UCSD-AML1 (cell line): ENCODE data around the gene UBAP1.
"Not testable (repeated sequence)": the region's sequence is repeated elsewhere in the genome, so short reads cannot be mapped to it uniquely, and the experiment has no call there.

Source experiments
- DNase-seq: peaks from one replicate; lab custom pipeline; 2025; ENCODE audit not compliant: unreplicated experiment; lab: John Stamatoyannopoulos, UW

The UBAP1 gene

GRCh38 chr9:34179213-34180136, 632 bp downstream of the UBAP1 start:
- DNase-seq: no peak

- no peak for DNase-seq
Measured at GRCh38 chr9:34185778-34186551, 7.1 kb downstream of the UBAP1 start.

GRCh38 chr9:34187891-34188240, 9.0 kb downstream of the UBAP1 start:
- no peak for DNase-seq

DNA sequence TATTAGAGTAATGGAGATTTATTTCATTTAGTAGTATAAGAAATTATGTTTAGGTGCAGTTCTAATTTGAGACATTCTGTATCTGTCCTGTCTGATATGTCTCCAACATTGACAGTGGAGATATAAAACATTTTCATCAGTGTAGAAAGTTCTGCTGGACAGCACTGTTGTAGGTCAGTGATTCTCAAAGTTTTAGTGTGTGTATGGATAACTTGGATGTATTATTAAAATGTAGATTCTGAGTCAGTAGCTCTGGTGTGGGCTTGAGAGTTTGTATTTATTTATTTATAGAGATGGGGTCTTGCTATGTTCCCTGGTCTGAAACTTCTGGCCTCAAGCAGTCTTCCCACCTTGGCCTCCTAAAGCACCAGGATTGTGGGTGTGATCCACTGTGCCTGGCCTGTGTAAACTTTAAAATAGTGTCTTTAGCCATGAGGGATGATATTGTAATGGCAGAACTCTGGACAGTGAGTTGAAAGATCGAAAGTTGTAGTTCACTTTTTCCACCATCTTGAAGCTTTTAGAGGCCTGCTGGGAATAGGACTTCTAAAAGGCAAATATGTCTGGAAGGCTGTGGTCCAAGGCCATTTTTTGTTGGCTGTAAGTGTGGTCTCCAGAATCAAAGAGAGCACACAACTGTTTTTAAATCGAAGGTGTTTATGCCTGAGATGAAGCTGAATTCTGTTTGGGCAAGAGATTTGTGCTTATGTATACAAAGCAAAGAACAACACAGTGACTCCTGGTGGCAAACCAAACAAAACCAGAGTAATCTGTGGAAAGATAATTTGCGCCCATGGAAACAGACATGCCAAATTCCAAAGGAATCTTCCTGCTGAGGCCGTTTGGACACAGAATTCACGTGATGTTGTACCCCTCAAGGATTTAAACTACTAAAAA, 12.4 kb downstream of the UBAP1 start:
- DNase-seq: no peak

- no peak for DNase-seq
Measured at GRCh38 chr9:34195143-34195542, 16.3 kb downstream of the UBAP1 start.

DNA sequence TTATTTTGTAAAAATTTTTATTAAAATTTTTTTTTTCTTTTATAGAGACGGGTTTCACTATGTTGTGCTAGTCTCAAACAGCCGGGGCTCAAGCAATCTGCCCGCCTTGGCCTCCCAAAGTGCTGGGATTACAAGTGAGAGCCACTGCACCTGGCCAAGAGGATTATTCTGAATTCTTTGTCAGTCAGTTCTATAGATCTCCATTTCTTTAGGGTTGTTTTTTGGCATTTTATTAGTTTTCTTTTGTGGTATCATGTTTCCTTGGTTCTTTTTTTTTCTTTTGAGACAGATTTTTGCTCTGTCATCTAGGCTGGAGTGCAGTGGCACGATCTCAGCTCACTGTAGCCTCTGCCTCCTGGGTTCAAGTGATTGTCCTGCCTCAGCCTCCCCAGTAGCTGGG, 18.4 kb downstream of the UBAP1 start:
- not testable (repeated sequence) for DNase-seq

GRCh38 chr9:34197756-34198711, 19.2 kb downstream of the UBAP1 start:
- DNase-seq: no peak

GRCh38 chr9:34200092-34200491, 21.2 kb downstream of the UBAP1 start:
- no peak for DNase-seq

GRCh38 chr9:34203275-34203991, 24.6 kb downstream of the UBAP1 start:
- DNase-seq: no peak

DNA sequence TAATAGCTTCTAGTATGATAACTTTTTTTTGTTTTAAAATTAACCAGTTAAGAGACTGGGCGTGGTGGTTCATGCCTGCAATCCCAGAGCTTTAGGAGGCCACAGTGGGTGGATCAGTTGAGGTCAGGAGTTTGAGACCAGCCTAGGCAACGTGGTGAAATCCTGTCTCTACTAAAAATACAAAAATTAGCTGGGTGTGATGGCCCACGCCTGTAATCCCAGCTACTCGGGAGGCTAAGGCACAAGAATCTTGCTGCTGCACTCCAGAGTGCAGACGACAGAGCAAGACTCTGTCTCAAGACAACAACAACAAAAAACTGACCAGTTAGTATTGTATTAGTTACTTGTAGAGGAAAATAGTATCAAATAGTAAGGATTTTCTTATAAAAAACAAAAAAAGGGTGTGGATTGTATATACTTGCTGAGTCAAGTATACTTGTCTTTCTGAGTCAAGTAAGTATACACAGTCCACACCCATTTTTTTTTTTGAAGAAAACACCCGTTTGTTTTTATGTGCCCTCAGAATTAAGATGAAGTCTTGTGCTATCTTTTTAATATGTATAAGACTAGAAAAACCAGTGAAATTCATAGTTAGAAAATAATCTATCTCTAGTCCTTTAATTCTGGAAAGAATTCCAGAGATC, 25.3 kb downstream of the UBAP1 start:
- no peak for DNase-seq

DNA sequence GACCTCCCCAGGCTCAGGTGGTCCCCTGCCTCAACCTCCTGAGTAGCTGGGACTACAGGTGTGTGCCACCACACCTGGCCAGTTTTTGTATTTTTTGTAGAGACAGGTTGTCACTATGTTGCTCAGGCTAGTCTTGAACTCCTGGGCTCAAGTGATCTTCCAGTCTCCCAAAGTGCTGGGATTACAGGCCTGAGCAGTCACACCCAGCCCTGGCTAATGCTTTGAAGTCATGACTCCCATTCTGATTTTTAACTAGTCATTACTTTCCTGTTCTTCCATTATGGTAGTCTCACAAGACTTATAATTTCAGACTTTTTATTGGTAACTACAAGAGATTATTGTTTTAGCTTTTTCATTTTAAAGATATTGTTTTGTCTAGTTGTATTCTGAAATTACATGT, 26.3 kb downstream of the UBAP1 start:
- no peak for DNase-seq

DNA sequence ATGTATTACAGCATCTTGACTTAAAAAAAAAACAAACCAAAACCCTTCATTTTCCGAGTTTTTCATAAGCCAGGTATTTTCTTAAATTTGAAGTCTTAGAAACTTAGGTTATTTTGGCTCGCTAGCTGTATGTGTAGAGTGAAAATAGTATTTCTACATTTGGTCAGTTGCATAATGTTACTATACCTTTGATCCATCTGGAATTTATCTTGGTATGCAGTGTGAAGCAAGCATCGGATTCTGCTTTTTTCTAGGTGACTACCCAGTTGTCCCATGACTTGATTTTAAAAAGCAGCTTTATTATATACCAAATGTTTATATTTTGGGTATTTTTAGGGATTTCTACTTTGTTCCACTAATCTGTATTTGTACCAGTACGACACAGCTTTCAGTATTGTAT, 27.7 kb downstream of the UBAP1 start:
- DNase-seq: no peak

GRCh38 chr9:34211395-34211794, 32.6 kb downstream of the UBAP1 start:
- DNase-seq: no peak

DNA sequence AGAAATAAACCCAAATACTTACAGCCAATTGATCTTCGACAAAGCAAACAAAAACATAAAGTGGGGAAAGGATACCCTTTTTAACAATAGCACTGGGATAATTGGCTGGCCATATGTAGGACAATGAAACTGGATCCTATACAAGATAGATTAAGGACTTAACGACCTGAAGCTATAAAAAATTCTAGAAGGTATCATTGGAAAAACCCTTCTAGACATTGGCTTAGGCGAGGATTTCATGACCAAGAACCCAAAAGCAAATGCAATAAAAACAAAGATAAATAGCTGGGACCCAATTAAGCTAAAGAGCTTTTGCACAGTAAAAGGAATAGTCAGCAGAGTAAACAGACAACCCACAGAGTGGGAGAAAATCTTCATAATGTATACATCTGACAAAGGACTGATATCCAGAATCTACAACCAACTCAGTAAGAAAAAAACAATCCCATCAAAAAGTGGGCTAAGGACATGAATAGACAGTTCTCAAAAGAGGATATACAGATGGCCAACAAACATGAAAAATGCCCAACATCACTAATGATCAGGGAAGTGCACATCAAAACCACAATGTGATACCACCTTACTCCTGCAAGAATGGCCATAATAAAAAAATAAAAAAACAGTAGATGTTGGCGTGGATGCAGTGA, 35.6 kb downstream of the UBAP1 start:
- DNase-seq: not testable (repeated sequence)

DNA sequence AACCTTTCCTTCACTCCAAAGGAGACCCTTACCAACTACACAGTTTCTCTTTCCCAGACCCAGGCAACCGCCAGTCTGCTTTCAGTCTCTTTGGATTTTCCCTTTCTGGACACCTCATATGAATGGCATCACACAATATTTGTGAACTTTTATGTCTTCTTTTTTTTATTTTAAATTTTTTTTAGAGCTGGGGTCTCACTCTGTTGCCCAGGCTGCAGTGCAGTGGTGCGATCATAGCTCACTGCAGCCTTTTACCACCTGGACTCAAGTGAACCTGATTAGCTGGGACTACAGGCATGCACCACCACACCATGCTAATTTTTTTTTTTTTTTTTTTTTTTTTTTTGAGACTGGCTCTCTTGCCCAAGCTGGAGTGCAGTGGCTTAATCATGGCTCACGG, 37.5 kb downstream of the UBAP1 start:
- no peak for DNase-seq

DNA sequence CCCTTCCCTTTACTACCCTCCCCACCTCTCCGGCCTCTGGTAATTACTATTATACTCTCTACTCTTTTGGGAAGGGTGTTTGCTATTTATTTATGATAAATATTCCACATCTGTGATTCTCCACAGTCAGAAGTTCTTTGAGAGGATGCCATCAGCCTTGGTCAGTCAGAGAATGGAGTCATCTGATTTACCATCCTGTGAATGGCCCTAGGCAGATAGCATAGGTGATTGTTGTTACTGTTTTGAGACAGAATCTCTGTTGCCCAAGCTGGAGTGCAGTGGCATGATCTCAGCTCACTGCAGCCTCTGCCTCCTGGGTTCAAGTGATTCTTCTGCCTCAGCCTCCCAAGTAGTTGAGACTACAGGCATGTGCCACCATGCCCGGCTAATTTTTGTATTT, 38.2 kb downstream of the UBAP1 start:
- DNase-seq: not testable (repeated sequence)

- no peak for DNase-seq
Measured at GRCh38 chr9:34218446-34218845, 39.6 kb downstream of the UBAP1 start.

- DNase-seq: no peak
Measured at GRCh38 chr9:34219421-34219820, 40.6 kb downstream of the UBAP1 start.
